ENCODE data around the gene RAPSN.

Gene RAPSN

GRCh38 chr11:47448566-47449427 lies at the start of gene RAPSN:
RAPSN (minus strand) TSS chr11:47449136; CDS start chr11:47448964, 172 bp downstream.
- no peak for DNase-seq (ENCODE audit: extremely low spot score)
- TF ChIP-seq, protein P1, sequence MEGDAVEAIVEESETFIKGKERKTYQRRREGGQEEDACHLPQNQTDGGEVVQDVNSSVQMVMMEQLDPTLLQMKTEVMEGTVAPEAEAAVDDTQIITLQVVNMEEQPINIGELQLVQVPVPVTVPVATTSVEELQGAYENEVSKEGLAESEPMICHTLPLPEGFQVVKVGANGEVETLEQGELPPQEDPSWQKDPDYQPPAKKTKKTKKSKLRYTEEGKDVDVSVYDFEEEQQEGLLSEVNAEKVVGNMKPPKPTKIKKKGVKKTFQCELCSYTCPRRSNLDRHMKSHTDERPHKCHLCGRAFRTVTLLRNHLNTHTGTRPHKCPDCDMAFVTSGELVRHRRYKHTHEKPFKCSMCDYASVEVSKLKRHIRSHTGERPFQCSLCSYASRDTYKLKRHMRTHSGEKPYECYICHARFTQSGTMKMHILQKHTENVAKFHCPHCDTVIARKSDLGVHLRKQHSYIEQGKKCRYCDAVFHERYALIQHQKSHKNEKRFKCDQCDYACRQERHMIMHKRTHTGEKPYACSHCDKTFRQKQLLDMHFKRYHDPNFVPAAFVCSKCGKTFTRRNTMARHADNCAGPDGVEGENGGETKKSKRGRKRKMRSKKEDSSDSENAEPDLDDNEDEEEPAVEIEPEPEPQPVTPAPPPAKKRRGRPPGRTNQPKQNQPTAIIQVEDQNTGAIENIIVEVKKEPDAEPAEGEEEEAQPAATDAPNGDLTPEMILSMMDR (IDR thresholded peaks at IDR 0.05; ENCODE audit: control extremely low read depth, extremely low read depth, low read depth, missing control alignments): no peak
- POLR2A ChIA-PET: no interaction called here
- CTCF ChIA-PET: interaction anchor here (1.1 kb wide), 1 partner anchor 105 kb away, joined by 3 read pairs; no protein-coding TSS in a partner anchor

GRCh38 chr11:47498149-47498548 lies 49.2 kb upstream of the RAPSN start:
- ChIA-PET CTCF (interaction anchor here (0.8 to 2.4 kb wide), 4 partner anchors 9 to 119 kb away, joined by 3 to 9 read pairs (median 8); no protein-coding TSS in a partner anchor), POLR2A (no interaction called here)
- no peak for DNase-seq (ENCODE audit: extremely low spot score)
- TF ChIP-seq, protein P1 (IDR thresholded peaks at IDR 0.05; ENCODE audit: control extremely low read depth, extremely low read depth, low read depth, missing control alignments): no peak

DNA sequence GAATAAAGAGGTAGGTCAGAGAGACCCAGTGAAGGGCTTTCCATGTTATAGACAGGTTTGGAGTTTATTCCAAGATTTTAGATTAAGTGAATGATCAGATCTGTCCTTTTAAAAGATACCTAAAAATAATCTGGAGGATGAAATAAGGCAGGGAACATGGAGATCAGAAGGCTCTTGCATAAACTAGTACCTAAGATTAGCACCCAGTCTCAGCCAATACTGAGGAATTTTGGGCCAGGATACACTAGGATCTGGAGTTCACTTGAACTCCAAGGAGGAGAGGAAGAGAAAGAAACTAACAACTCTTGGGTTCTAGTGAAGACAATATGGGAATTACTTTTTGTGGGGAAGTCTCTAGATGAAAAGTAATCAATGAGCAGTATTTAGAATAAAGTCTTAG lies 47.9 kb upstream of the RAPSN start:
- TF ChIP-seq, protein P1 (IDR thresholded peaks at IDR 0.05; ENCODE audit: control extremely low read depth, extremely low read depth, low read depth, missing control alignments): no peak
- CTCF ChIA-PET: no interaction called here
- DNase-seq (ENCODE audit: extremely low spot score): no peak
- POLR2A ChIA-PET: no interaction called here

- POLR2A ChIA-PET: interaction anchor here (0.6 kb wide), 1 partner anchor 10 kb away, joined by 3 read pairs; no protein-coding TSS in a partner anchor
- CTCF ChIA-PET: interaction anchor here (1.1 to 2.2 kb wide), 2 partner anchors 17 to 58 kb away, joined by 3 to 7 read pairs; no protein-coding TSS in a partner anchor
- no peak for DNase-seq (ENCODE audit: extremely low spot score)
- TF ChIP-seq, protein P1 (IDR thresholded peaks at IDR 0.05; ENCODE audit: control extremely low read depth, extremely low read depth, low read depth, missing control alignments): no peak
Observed at GRCh38 chr11:47495856-47496217, 46.9 kb upstream of the RAPSN start.

- TF ChIP-seq, protein P1 (IDR thresholded peaks at IDR 0.05; ENCODE audit: control extremely low read depth, extremely low read depth, low read depth, missing control alignments): no peak
- DNase-seq (ENCODE audit: extremely low spot score): no peak
- ChIA-PET POLR2A (no interaction called here), CTCF (interaction anchor here (1.1 to 2.2 kb wide), 2 partner anchors 16 to 58 kb away, joined by 3 to 7 read pairs; no protein-coding TSS in a partner anchor)
Observed at GRCh38 chr11:47495011-47495855, 46.3 kb upstream of the RAPSN start.

DNA sequence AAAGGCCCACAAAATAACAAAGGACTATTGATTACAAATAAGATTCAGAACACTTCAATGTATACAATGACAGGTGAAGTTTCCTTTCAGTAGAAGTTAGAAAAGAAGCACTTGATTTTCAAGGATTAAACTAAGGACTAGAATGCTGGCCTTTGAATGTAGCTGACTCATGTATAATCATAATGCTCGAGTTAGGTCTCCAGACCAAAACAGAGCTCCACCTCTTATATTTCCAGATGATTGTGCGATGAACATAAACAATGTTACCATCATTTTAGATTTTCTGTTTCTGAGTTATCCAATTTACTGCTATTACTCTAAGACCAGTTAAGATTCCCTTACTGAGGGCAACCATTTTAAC lies 40.4 kb upstream of the RAPSN start:
- DNase-seq (ENCODE audit: extremely low spot score): no peak
- ChIA-PET POLR2A (no interaction called here), CTCF (interaction anchor here (0.6 to 3.0 kb wide), 7 partner anchors 9 to 78 kb away, joined by 3 to 9 read pairs (median 3); no protein-coding TSS in a partner anchor)
- TF ChIP-seq, protein P1 (IDR thresholded peaks at IDR 0.05; ENCODE audit: control extremely low read depth, extremely low read depth, low read depth, missing control alignments): no peak
